Peyer's patch (tissue), 4 donors: ENCODE measurements around the gene FBXO5.

Experiments
- CTCF ChIP-seq, 6 experiments: fragments of 450-650 bp in 4 of 6; fragments of 200-600 bp in 2 of 6; sonication (generic) in 1 of 6; IDR thresholded peaks; one replicate each; pipeline ENCODE4 v1.5.1; 2017 to 2019; ENCODE audit warnings: antibody characterized with exemption in 6 of 6, mild to moderate bottlenecking in 3 of 6, moderate library complexity in 1 of 6
- POLR2A ChIP-seq, 2 donors: fragments of 450-650 bp; IDR thresholded peaks; one replicate each; pipeline ENCODE4 v1.5.1; 2017; ENCODE audit warnings: antibody characterized with exemption in 2 of 2, mild to moderate bottlenecking in 2 of 2, moderate library complexity in 2 of 2

- TF ChIP-seq CTCF (IDR thresholded peaks at IDR 0.05) = no peak
- TF ChIP-seq POLR2A (IDR thresholded peaks at IDR 0.05) = no peak
Measured at GRCh38 chr6:152980656-152981055, 2.2 kb downstream of the FBXO5 start.
